SKM-1 (cell line): Measurements from ENCODE around the gene ZBTB8B.
"Not testable (repeated sequence)": the region's sequence is repeated elsewhere in the genome, so short reads cannot be mapped to it uniquely, and the experiment has no call there.

Experiments used
- DNase-seq: peaks from one replicate; lab custom pipeline; 2025; ENCODE audit not compliant: unreplicated experiment; lab: John Stamatoyannopoulos, UW

ZBTB8B gene

GRCh38 chr1:32464716-32465577 is at the start of gene ZBTB8B:
Gene ZBTB8B, plus strand, starts transcription at chr1:32465072. Its CDS starts 5,553 bp downstream, at chr1:32470625.
- DNase-seq: no peak

GRCh38 chr1:32421775-32422174 is 43.1 kb upstream of the ZBTB8B start:
- DNase-seq: no peak

GRCh38 chr1:32426489-32427255 is 38.2 kb upstream of the ZBTB8B start:
- DNase-seq: no peak

GRCh38 chr1:32427264-32427963 is 37.5 kb upstream of the ZBTB8B start:
- DNase-seq: no peak

GRCh38 chr1:32431736-32432400 is 33.0 kb upstream of the ZBTB8B start:
- DNase-seq: no peak

- DNase-seq: no peak
Measured at GRCh38 chr1:32438136-32438535, 26.7 kb upstream of the ZBTB8B start.

GRCh38 chr1:32438777-32439176 is 26.1 kb upstream of the ZBTB8B start:
- not testable (repeated sequence) for DNase-seq

GRCh38 chr1:32441467-32441866 is 23.4 kb upstream of the ZBTB8B start:
- DNase-seq: not testable (repeated sequence)

- DNase-seq: no peak
Measured at GRCh38 chr1:32447469-32448185, 17.2 kb upstream of the ZBTB8B start.

GRCh38 chr1:32448186-32448772 is 16.6 kb upstream of the ZBTB8B start:
- peak; percentile 19 for DNase-seq

GRCh38 chr1:32448773-32449456 is 16.0 kb upstream of the ZBTB8B start:
- no peak for DNase-seq

GRCh38 chr1:32449457-32449831 is 15.4 kb upstream of the ZBTB8B start:
- not testable (repeated sequence) for DNase-seq

GRCh38 chr1:32454726-32455125 is 10.1 kb upstream of the ZBTB8B start:
- DNase-seq: no peak

- no peak for DNase-seq
Measured at GRCh38 chr1:32455958-32456357, 8.9 kb upstream of the ZBTB8B start.

- not testable (repeated sequence) for DNase-seq
Measured at GRCh38 chr1:32458798-32459197, 6.1 kb upstream of the ZBTB8B start.

GRCh38 chr1:32462977-32463376 is 1.9 kb upstream of the ZBTB8B start:
- not testable (repeated sequence) for DNase-seq

- no peak for DNase-seq
Measured at GRCh38 chr1:32464191-32464715, 619 bp upstream of the ZBTB8B start.

- DNase-seq: no peak
Measured at GRCh38 chr1:32465578-32465933, 684 bp downstream of the ZBTB8B start.

GRCh38 chr1:32466761-32467160 is 1.9 kb downstream of the ZBTB8B start:
- no peak for DNase-seq
